Stimulated activated CD4-positive, alpha-beta T cell treated with anti-CD3 and anti-CD28 coated beads, Interleukin-15, amount 100 ng/mL, for 24 hours (primary cell): ENCODE data around the gene THY1.
A peak's percentile ranks its signal among the peaks of the same experiment; 100 is the strongest.
"Not testable (repeated sequence)": the region's sequence is repeated elsewhere in the genome, so short reads cannot be mapped to it uniquely, and the experiment has no call there.

Source experiments
- DNase-seq: peaks from one replicate; pipeline ENCODE4 v3.0.0-alpha.2; 2020

THY1 gene

GRCh38 chr11:119417726-119418540 lies 5.0 kb downstream of the THY1 start:
- DNase-seq: no peak

DNA sequence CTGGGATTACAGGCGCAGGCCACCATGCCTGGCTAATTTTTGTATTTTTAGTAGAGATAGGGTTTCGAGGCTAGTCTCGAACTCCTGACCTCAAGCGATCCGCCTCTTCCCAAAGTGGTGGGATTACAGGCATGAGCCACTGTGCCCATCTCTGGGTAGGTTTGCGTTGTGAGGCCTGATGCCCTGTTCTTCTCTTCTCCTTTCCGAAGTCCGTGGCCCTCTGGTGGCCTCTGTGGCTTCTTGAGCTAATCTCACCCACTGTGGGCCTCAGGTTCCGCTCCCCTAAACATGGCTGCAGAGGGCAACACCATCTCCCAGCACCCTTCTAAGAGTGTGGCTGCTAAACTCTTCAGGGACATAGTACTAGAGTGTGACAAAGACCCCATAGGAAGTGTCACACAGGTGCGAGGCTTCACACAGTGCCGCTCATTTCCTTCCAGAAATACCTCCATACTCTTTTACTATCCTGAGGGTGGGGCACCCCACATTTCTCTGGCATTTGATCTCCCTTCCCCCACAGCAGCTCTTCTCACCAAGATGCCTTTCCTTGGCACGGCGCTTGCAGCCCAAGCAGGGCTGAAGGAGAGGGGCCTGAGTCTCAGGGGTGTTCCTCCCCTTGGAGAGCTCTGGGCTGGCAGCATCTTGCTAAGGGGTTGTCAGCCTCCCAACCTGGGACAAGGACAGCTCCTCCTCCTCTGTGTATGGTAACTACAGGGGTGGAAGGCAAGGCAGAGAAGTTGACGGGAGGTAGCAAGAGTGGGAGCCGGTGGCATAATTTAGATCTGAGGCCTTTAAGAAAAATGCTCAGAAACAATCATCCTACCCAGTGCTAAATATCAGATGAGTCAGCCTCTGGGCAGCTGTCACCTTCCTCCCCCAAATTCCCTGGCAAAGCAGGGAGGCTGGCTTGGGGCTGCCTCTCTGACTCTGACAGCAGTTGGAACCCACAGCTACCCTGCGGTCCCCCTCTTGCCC lies 6.1 kb downstream of the THY1 start:
- DNase-seq: no peak

DNA sequence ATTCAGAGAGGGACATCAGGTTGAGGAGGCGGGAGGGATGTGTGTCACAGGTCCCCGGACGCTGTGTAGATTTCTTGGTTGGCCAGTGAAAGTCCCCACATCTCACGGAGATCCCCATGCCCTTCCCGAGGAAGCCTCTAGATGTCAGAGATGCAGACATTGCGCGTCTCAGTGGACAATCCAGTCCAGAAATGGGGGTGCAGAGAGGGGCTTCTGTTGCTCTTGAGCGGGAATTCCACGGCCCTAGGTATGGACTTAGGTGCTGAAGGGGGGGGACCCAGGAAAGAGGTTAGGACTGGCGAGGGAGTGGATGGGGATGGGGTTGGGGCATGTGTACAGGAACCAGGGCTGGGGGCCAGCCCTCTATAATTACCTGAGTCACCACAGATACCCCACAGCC lies 7.0 kb downstream of the THY1 start:
- no peak for DNase-seq

GRCh38 chr11:119415517-119415916 lies 7.5 kb downstream of the THY1 start:
- DNase-seq: no peak

DNA sequence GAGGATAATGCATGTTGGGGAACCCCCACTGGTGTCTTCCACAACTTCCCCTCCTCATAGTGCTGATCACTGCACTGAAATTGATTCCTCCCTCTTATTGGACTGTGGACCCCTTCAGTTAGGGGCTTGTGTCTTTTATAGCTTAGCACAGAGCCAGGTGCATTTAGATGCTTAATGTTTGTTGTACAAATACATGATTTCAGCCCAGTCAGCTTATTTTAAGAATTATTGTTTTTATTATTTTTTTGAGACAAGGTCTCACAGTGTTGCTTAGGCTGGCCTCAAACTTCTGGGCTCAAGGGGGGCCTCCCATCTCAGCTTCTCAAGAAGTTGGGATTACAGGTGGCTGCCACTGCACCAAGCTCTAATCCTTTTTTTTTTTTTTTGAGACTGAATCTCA lies 8.2 kb downstream of the THY1 start:
- no peak for DNase-seq

- DNase-seq: no peak
Observed at GRCh38 chr11:119414321-119414720, 8.7 kb downstream of the THY1 start.

GRCh38 chr11:119412072-119412471 lies 10.9 kb downstream of the THY1 start:
- DNase-seq: no peak

GRCh38 chr11:119410501-119410900 lies 12.5 kb downstream of the THY1 start:
- no peak for DNase-seq

DNA sequence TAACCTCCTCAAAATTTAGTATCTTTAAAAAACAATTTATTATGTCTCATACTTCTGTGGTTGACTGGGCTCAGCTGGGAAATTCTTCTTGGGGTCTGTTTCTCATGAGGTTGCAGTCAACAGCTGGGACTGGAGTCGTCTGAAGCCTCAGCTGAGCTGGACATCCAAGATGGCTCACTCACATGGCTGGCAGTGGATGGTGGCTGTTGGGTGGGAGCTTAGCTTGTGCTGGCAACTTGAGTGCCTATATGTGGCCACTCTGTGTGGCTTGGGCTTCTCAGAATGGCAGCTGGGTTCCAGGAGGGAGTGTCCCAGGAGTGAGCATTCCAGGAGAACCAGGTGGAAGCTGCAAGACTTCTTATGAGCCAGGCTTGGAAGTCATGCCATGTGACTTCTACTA lies 13.2 kb downstream of the THY1 start:
- DNase-seq: no peak

GRCh38 chr11:119406005-119406404 lies 17.0 kb downstream of the THY1 start:
- no peak for DNase-seq

DNA sequence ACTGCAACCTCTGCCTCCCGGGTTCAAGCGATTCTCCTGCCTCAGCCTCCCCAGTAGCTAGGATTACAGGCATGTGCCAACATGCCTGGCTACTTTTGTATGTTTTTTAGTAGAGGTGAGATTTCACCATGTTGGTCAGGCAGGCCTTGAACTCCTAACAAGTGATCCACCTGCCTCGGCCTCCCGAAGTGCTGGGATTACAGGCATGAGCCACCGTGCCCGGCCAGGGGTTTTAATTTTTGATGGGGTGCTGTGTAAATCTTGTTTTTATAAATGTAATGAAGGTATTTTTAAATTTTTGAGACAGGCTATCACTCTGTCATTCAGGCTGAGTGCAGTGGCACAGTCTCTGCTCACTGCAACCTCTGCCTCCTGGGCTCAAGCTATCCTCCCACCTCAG lies 17.5 kb downstream of the THY1 start:
- not testable (repeated sequence) for DNase-seq

DNA sequence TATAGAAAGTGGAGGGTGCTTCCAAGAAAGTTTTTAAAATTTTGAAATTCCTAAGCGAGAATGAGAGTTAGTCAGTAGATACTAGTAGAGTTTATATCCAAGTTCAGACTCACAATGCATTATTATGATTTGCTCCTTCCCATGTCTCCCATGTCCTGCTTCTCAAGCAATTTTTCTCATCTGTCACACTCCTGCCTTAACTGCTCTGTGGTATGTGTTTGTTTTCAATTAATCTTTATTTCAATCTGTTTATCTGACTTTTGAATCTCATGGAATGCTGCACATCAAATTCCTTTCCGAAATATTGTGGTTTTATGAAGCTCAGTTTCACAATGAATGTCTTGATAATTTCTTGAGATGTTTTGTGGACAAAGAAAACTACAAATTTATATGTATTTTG lies 18.1 kb downstream of the THY1 start:
- DNase-seq: no peak

DNA sequence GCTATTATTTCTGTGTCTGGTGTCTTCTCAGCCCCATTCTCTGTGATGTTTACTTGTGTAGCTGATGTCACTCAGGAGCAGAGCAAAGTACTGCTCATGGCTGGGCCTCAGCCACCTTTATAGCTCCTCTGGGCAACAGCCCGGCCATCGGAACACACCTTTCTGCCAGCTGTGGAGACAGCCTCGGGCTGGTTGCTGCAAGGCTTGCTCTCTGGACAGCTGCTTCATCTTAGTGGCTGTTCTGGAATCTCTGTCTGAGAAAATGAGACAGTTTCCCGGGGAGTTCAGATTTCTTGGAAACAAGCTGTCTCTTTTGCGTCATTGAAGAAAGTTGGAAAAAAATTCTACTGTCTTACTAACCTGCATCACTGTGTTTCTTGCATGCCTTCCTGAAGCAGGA lies 20.0 kb downstream of the THY1 start:
- DNase-seq: no peak

DNA sequence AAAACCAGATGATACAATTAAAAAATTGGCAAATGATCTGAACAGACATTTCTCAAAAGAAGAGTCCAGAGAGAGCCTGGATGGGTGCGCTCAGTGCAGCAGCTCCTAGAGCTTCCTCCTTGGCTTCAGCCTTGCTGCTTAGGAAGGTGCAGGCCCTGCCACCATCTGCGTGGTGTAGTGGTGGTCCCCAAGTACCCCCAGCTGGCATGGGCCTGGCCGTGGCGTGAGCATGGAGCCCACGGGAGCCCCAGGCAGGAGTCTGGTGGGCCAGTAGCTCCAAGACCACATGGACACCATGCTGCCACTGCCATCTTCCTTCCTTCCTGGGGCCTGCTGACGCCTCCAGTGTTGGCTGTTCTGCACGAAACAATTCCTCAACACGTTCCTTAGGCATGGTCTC lies 20.5 kb downstream of the THY1 start:
- no peak for DNase-seq

- no peak for DNase-seq
Observed at GRCh38 chr11:119400860-119401259, 22.1 kb downstream of the THY1 start.

DNA sequence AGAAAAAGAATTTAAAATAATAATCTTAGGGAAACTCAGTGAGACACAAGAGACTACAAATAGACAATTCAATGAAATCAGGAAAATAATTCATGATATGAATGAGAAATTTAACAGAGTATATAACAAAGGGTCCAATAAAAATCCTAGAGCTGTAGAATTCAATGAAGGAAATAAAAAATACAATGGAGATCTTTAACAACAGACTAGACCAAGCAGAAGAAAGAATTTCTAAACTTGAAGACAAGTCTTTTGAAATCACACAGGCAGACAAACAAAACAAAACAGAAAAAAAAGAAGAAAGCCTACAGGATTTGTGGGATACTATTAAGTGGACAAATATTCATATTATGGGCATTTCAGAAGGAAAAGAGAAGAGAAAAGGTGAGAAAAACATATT lies 25.2 kb downstream of the THY1 start:
- no peak for DNase-seq

GRCh38 chr11:119396835-119397234 lies 26.1 kb downstream of the THY1 start:
- DNase-seq: no peak

- DNase-seq: no peak
Observed at GRCh38 chr11:119391275-119391674, 31.7 kb downstream of the THY1 start.

DNA sequence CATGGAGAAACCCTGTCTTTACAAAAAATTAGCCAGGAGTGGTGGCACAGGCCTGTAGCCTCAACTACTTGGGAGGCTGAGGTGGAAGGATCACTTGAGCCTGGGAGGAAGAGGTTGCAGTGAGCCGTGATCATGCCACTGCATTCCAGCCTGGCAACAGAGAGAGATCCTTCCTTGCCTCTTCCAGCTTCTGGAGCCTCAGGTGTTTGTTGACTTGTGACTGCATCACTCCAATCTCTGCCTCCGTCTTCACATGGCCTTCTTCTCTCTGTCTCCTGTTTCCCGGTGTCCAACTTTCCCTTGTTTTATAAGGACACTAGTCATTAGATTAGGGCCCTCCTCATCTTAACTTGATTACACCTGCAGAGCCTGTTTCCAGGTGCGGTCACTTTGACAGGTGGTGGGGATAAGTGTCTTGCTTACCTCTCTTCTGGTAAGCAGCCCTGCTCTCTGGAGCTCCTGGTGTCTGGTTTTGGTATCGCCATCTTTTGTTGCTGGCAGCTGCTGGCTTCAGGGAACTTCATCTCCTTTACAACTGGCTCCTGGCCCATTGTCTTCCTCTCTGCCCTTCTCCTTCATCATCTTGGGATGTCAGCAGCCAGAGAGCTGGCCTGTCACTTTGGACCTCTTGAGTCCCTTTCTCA lies 33.2 kb downstream of the THY1 start:
- DNase-seq: peak; percentile 31

DNA sequence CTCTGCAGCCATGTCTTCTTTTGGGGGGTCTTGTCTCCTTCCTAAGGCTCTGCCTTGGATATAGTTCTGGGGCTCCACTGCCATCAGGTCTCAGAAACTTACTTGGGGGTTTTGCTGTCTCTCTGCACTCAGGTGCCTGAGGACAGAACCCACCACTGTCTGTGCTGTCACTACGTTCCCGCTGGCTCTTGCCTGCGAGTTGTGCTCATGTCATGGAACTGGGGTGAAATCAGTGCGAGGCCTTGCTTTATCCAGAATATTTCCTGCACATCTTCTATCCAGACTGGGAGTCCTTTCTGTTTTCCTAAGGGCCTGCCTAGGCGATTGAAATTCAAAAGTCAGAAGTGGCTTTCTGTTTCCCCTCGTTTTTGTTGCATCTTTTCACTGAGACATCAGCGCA lies 34.9 kb downstream of the THY1 start:
- DNase-seq: no peak

DNA sequence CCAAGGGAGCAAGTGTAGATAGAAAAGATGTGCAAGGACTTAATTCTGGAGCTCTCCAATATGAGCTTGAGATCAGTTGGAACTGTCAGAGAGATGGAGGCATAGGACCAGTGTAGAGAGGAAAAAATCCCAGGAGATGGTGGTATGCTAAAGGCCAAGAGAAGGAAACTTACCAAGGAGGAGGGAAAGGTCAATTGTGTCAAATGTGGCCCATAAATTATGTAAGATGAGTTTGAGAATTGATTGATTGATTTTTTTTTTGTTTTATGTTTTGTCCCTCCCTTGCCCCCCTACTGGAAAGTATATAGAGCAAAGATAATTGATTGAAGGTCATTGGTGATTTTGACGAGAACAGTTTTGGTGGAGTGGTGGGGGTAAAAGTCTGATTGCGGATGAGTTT lies 38.6 kb downstream of the THY1 start:
- DNase-seq: no peak

- DNase-seq: not testable (repeated sequence)
Observed at GRCh38 chr11:119382513-119382912, 40.5 kb downstream of the THY1 start.

DNA sequence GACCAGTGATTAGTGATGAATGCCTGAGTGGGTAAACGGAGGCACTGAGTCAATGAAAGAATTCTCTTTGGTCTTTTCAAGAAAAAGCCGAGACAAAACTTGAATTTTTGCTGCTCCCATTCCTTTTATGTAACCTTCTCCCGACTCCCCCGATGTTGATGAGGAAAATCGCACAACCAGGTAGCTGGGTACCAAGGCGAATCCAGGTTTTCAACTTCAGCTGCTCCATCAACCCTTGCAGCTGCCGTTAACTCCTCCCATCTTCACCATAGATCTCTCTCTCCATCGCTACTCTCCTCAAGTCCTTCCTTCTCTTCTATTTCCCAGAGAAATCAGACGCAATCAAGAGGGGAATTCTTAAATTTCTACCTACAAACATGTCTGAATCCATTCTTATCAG lies 40.9 kb downstream of the THY1 start:
- no peak for DNase-seq
